T-helper 1 cell treated with Interleukin-12 subunit alpha and Interleukin-12 subunit beta and Interleukin-4 antibody, amounts not matched to agents 30 μg/mL and 1 μg/mL, for 36 hours (primary cell): ENCODE results near the gene RFESD.
A peak's percentile ranks its signal among the peaks of the same experiment; 100 is the strongest.
"Not testable (repeated sequence)": the region's sequence is repeated elsewhere in the genome, so short reads cannot be mapped to it uniquely, and the experiment has no call there.

Experiments used
- H3K27ac Mint-ChIP-seq: one replicate; pipeline ENCODE4 v1.8.0; 2021; ENCODE audit warnings: mild to moderate bottlenecking, mixed read lengths
- H3K27me3 Mint-ChIP-seq: one replicate; pipeline ENCODE4 v1.8.0; 2021; ENCODE audit warnings: low read depth, mixed read lengths
- H3K36me3 Mint-ChIP-seq: one replicate; pipeline ENCODE4 v1.8.0; 2021; ENCODE audit warnings: low read depth, mixed read lengths
- H3K4me1 Mint-ChIP-seq: one replicate; pipeline ENCODE4 v1.8.0; 2021; ENCODE audit warnings: low read depth, mixed read lengths
- H3K4me3 Mint-ChIP-seq: one replicate; pipeline ENCODE4 v1.8.0; 2021; ENCODE audit warnings: mild to moderate bottlenecking, moderate library complexity, mixed read lengths
- H3K9me3 Mint-ChIP-seq: one replicate; pipeline ENCODE4 v1.8.0; 2021; ENCODE audit warnings: mixed read lengths

Gene RFESD

DNA sequence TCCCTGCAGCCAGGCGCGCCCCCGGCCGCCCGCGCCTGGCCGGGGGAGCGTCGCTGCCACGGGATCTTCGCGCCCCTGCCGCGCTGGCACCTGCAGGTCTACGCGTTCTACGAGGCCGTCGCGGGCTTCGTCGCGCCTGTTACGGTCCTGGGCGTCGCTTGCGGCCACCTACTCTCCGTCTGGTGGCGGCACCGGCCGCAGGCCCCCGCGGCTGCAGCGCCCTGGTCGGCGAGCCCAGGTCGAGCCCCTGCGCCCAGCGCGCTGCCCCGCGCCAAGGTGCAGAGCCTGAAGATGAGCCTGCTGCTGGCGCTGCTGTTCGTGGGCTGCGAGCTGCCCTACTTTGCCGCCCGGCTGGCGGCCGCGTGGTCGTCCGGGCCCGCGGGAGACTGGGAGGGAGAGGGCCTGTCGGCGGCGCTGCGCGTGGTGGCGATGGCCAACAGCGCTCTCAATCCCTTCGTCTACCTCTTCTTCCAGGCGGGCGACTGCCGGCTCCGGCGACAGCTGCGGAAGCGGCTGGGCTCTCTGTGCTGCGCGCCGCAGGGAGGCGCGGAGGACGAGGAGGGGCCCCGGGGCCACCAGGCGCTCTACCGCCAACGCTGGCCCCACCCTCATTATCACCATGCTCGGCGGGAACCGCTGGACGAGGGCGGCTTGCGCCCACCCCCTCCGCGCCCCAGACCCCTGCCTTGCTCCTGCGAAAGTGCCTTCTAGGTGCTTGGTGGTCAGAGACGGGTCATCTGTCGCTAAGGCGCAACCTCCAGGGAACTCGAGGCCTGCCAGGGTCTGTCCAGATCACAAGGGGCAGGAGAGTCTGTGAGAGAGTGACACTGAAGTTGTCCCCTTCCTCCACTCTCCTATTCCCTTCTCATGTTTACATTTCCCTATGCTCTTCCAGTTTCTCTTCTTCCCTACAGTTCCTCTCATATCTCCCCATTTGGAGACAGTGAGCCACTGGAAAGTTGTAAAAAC is 25.4 kb upstream of the RFESD start:
- Mint-ChIP-seq H3K9me3 (peaks cover 4% of the 10 kb centered on the region), H3K36me3 (no peaks in the 10 kb centered on the region), H3K27me3 (peaks cover 30% of the 10 kb centered on the region), H3K4me1 (peaks cover 33% of the 10 kb centered on the region), H3K4me3 (peak overlapping the region; percentile 82), H3K27ac (peak overlapping the region; percentile 81)

DNA sequence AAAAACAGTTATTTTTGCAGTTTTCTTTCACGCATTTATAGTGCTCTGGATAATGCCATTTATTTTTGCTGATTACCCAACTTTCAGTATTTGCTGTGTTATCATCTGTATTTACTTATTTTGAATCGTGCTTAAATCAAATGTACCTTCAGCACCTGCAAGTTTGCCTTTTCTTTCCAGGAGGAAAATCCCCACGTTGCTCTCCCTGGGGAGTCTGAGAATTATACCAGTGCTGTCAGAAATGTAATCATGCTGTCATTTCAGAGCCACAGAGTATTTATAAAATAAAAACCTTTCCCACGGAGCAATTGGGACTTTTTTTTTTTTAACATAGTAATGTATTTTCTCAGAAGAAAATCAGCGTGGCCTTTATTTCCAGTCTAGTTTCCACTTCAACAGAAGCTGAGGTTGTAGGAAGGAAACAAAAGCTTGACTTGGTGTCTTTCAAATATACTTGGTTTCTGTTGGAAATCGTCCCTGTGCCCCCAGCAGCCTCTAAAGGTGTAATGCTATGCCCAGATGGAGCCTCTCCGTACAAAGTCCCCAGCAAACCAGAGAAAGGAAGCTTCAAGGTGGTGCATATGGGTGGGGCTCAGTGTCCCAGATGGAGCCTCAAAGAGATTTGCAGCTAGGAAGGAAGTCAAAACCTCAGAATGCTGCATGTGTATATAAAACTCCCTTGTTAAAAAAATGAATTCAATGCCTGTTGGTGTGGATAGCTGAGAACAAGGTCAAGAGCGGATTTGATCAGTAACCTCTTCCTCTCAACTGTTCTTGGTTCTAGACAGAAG is 24.5 kb upstream of the RFESD start:
- peak overlapping the region; percentile 81 for H3K27ac Mint-ChIP-seq
- peaks cover 4% of the 10 kb centered on the region for H3K9me3 Mint-ChIP-seq
- peaks cover 33% of the 10 kb centered on the region for H3K4me1 Mint-ChIP-seq
- peak overlapping the region; percentile 82 for H3K4me3 Mint-ChIP-seq
- H3K36me3 Mint-ChIP-seq, result no peaks in the 10 kb centered on the region
- H3K27me3 Mint-ChIP-seq, result peaks cover 29% of the 10 kb centered on the region

DNA sequence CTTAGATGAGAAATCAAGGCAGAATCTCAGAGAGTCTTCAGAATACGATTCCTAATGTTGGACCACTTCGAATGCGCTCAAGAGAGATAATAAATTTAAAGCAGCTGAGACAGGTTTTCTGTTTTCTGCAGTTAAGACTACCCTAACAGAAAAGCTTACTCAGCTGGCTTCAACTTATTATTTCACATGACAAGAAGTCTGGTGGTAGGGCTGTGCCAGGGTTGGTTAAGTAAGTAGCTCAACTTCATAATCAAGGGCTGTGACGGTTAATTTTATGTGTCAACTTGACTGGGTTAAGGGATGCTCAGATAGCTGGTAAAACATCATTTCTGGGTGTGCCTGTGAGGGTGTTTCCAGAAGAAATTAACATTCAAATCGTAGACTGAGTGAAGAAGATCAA is 22.9 kb upstream of the RFESD start:
- H3K36me3 Mint-ChIP-seq, result peaks cover 3% of the 10 kb centered on the region
- peaks cover 27% of the 10 kb centered on the region for H3K27me3 Mint-ChIP-seq
- peaks cover 4% of the 10 kb centered on the region for H3K9me3 Mint-ChIP-seq
- peaks cover 30% of the 10 kb centered on the region for H3K4me1 Mint-ChIP-seq
- H3K4me3 Mint-ChIP-seq, result no peak overlapping the region
- H3K27ac Mint-ChIP-seq, result no peak overlapping the region

DNA sequence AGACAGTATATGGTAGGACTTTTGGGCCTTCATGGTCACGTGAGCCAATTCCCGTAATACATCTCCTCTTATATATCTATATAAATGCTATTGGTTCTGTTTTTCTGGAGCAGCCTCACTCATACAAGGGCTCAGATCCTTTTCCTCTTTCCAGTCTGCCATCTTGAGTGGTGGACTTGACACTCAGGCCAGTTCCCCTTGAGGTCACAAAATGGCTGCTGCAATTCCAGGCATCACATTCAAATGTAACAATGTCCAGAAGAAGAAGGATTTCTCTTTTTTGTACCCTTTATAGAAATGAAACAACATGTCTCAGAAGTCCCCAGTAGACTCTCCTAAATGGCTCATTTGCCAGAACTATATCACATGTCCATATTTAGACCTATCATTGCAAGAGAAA is 22.2 kb upstream of the RFESD start:
- H3K4me3 Mint-ChIP-seq, result no peak overlapping the region
- H3K4me1 Mint-ChIP-seq, result peaks cover 26% of the 10 kb centered on the region
- H3K36me3 Mint-ChIP-seq, result peaks cover 3% of the 10 kb centered on the region
- peaks cover 4% of the 10 kb centered on the region for H3K9me3 Mint-ChIP-seq
- H3K27ac Mint-ChIP-seq, result no peak overlapping the region
- H3K27me3 Mint-ChIP-seq, result peaks cover 22% of the 10 kb centered on the region

DNA sequence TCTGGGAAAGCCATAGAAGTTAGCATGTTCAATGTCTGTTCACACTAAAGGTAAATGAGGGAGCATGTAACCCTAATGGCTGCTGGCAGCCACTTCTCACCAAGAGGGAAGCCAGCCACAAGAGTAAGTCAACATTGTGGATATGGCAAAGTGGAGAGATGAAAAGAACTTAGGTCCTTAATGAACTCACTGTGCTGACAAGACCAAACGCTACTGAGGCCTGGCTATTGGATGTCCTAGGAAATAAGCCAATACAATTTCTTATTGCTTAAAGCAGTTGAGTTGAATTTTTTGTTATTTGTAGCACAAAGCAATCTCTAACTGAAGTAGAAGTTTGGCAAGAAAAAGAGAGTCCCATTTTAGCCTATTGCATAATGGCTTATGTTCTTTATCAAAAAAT is 19.9 kb upstream of the RFESD start:
- no peak overlapping the region for H3K4me3 Mint-ChIP-seq
- no peak overlapping the region for H3K27ac Mint-ChIP-seq
- peaks cover 11% of the 10 kb centered on the region for H3K9me3 Mint-ChIP-seq
- H3K36me3 Mint-ChIP-seq, result peaks cover 5% of the 10 kb centered on the region
- peaks cover 12% of the 10 kb centered on the region for H3K27me3 Mint-ChIP-seq
- peaks cover 17% of the 10 kb centered on the region for H3K4me1 Mint-ChIP-seq

DNA sequence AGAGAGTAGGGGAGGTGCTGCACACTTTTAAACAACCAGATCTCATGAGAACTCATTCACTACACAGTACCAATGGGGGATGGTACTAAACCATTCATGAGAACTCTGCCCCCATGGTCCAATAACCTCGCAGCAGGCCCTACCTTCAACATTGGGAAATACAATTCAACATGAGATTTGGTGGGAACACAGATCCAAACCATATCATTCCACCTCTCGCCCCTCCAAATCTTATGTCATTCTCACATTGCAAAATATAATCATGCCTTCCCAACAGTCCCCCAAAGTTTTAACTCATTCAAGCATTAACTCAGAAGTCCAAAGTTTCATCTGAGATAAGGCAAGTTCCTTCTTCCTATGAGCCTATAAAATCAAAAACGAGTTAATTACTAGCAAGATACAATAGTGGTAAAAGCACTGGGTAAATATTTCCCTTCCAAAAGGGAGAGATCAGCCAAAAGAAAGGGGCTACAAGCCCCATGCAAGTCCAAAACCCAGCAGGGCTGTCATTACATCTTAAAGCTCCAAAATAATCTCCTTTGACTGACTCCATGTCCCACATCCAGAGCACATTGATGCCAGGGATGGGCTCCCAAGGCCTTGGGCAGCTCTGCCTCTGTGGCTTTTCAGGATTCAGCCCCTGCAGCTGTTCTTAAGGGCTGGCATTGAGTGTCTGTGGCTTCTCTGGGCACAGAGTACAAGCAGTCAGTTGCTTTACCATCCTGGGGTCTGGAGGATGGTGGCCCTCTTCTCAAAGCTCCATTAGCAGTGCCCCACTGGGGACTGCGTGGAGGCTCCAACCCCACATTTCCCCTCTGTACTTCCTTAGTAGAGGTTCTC is 18.4 kb upstream of the RFESD start:
- Mint-ChIP-seq H3K36me3 (peaks cover 12% of the 10 kb centered on the region), H3K27me3 (peaks cover 11% of the 10 kb centered on the region), H3K9me3 (peaks cover 20% of the 10 kb centered on the region), H3K4me3 (no peak overlapping the region), H3K27ac (no peak overlapping the region), H3K4me1 (peaks cover 13% of the 10 kb centered on the region)

DNA sequence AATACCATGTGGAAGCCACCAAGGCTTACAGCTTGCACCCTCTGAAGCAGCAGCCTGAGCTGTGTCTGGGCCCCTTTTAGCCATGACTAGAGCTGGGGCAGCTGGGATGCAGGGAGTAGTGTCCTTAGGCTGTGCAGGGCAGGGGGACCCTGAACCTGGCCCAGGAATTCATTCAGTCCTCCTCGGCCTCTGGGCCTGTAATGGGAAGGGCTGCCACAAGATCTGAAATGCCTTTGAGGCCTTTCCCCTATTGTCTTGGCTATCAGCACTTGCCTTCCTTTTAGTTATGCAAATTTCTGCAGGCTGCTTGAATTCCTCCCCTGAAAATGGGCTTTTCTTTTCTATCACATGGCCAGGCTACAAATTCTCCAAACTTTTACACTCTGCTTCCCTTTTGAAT is 17.6 kb upstream of the RFESD start:
- Mint-ChIP-seq H3K27ac (no peak overlapping the region), H3K9me3 (peaks cover 26% of the 10 kb centered on the region), H3K36me3 (peaks cover 16% of the 10 kb centered on the region), H3K4me1 (peaks cover 10% of the 10 kb centered on the region), H3K4me3 (no peak overlapping the region), H3K27me3 (peaks cover 11% of the 10 kb centered on the region)

DNA sequence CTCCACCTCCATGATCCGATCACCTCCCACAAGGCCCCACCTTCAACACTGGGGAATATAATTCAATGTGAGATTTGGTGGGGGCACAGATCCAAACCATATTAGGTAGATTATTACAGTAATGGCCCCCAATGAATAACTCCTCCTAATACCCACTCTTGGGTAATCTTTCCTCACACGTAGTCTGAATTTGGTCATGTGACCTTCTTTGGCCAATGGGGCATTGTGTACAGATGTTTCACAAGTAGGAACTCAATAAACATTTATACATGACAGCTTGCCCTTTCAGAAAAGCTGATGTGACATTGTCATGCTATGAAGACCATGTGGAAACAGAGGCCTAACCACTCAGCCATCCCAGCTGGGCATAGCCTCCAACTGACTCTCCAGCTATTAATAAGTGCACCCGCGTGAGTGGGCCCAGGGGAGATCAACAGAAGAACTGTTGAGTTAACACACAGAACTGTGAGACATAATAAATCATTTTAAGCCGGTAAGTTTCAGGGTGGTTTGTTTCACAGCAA is 16.1 kb upstream of the RFESD start:
- H3K27me3 Mint-ChIP-seq, result peaks cover 12% of the 10 kb centered on the region
- H3K9me3 Mint-ChIP-seq, result peaks cover 22% of the 10 kb centered on the region
- no peak overlapping the region for H3K27ac Mint-ChIP-seq
- peaks cover 10% of the 10 kb centered on the region for H3K4me1 Mint-ChIP-seq
- peaks cover 16% of the 10 kb centered on the region for H3K36me3 Mint-ChIP-seq
- no peak overlapping the region for H3K4me3 Mint-ChIP-seq

DNA sequence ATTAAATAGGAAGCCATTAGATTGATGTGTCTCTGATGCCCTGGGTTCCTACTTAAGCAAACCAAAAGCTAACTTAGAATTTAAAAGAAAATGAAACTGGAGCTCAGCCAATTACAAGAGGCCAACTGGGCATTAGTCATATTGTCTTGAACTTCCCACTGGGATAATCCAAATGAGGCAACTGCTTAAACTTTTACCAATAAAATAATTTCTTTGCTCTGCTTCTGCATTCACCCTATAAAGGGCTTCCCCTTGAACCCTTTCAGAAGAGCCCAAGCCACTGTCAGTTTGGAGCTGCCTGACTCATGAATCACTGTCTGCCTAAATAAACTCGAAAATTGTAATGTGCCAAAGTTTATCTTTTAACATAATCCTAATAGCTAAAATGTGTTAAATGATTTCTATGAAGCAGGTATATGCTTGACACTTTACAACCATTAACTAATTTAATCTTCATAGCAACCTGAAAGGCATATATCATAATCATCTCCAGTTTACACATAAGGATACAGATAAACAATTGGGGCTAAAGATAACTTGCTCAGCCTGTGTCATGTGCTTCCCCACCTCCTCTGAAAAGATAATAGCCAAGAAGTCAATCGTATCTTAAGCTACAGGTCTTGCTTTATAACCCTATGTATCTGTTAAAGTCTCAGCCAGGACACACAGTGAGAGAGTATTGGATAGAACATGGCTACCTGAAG is 15.2 kb upstream of the RFESD start:
- H3K27me3 Mint-ChIP-seq, result peaks cover 16% of the 10 kb centered on the region
- peak overlapping the region; percentile 95 for H3K27ac Mint-ChIP-seq

DNA sequence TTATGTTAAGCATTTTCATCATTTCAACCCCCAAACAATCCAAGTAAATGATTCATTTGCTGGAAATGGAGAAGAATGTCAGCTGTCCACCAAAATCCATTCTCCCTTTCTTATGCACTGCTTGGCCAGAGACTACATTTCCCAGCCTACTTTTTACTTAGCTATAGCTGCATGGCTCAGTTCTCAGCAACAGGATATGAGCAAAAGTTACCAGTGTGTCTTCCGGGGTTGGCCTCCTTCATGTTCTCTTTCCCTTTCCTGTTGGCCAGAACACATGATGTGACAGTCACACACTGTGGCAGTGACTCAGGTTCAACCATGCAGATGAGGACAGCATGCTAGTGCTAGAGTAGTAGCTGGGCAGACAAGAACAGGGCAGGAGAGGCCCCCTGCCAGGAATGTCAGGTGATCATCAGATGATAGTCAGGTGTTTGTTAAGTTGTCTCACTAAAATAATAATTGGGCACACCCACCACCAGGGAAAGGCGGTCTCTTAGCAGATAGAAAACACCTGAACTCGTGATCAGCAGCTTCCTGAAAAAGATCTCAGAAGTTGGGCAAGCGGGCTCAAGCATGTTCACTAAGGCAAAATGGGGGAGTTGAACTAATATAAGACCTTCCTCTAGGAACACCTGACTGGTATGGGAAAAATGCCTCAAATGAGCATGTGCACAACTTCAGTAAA is 14.4 kb upstream of the RFESD start:
- peak overlapping the region; percentile 95 for H3K27ac Mint-ChIP-seq
- peaks cover 10% of the 10 kb centered on the region for H3K4me1 Mint-ChIP-seq
- peaks cover 21% of the 10 kb centered on the region for H3K27me3 Mint-ChIP-seq

More for the DNA sequence above, 15.2 kb upstream of the RFESD start:
- H3K4me1 Mint-ChIP-seq, result peaks cover 10% of the 10 kb centered on the region
- H3K4me3 Mint-ChIP-seq, result no peak overlapping the region
- peaks cover 16% of the 10 kb centered on the region for H3K36me3 Mint-ChIP-seq
- peaks cover 22% of the 10 kb centered on the region for H3K9me3 Mint-ChIP-seq

DNA sequence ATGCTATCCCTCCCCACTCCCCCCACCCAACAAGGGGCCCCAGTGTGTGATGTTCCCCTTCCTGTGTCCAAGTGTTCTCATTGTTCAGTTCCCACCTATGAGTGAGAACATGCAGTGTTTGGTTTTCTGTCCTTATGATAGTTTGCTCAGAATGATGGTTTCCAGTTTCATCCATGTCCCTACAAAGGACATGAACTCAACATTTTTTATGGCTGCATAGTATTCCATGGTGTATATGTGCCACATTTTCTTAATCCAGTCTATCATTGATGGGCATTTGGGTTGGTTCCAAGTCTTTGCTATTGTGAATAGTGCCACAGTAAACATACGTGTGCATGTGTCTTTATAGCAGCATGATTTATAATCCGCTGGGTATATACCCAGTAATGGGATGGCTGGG is 13.6 kb upstream of the RFESD start:
- Mint-ChIP-seq H3K9me3 (peaks cover 22% of the 10 kb centered on the region), H3K36me3 (peaks cover 13% of the 10 kb centered on the region), H3K4me1 (peaks cover 10% of the 10 kb centered on the region), H3K27me3 (peaks cover 17% of the 10 kb centered on the region)
- H3K27ac Mint-ChIP-seq, H3K4me3 Mint-ChIP-seq: not testable (repeated sequence)

More for the DNA sequence above, 14.4 kb upstream of the RFESD start:
- Mint-ChIP-seq H3K4me3 (peak overlapping the region; percentile 26), H3K36me3 (peaks cover 16% of the 10 kb centered on the region), H3K9me3 (peaks cover 22% of the 10 kb centered on the region)

DNA sequence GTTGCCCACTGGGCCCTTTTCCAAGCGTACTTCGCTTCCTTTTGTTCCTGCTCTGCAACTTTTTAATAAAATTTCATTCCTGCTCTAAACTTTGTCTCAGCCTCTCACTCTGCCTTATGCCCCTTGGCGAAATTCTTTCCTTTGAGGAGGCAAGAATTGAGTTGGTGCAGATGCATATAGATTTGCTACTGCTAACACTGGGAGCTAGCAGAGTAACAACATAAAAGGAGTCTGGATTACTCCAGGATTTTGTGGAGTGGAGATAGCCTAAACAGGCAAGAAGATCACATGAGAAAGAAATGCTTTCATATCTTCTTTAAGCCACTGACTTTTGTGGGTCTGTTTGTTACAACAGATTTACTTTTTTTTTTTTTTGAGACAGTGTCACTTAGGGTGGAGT is 12.9 kb upstream of the RFESD start:
- Mint-ChIP-seq H3K4me3 (no peak overlapping the region), H3K4me1 (peaks cover 11% of the 10 kb centered on the region), H3K27me3 (peaks cover 22% of the 10 kb centered on the region), H3K27ac (no peak overlapping the region), H3K36me3 (peaks cover 13% of the 10 kb centered on the region), H3K9me3 (peaks cover 22% of the 10 kb centered on the region)

DNA sequence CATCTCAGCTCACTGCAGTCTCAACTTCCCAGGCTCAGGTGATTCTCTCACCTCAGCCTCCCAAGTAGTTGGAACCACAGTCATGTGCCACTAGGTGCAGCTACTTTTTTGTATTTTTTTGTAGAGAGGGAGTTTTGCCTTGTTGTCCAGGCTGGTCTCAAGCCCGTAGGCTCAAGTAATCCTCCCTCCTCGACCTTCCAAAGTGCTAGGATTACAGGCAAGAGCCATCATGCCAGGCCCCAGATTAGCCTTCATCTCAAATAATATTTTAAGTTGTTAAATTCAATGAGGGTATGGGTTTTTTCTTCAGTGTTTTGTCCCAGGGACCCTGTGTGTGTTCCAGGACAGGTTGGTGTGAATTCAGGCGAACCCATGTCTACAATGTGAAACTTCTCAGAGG is 12.5 kb upstream of the RFESD start:
- Mint-ChIP-seq H3K4me1 (peaks cover 12% of the 10 kb centered on the region), H3K9me3 (peaks cover 22% of the 10 kb centered on the region), H3K36me3 (peaks cover 13% of the 10 kb centered on the region), H3K27me3 (peaks cover 26% of the 10 kb centered on the region), H3K27ac (no peak overlapping the region), H3K4me3 (no peak overlapping the region)
